Measurements from ENCODE around the gene PACS2. TPM values are rescaled to one million over a fixed set of nuclear protein-coding genes. Genes with fewer than 3 reads are reported as not detected.
"Not testable (repeated sequence)": the region's sequence is repeated elsewhere in the genome, so short reads cannot be mapped to it uniquely, and the experiment has no call there.

Gene PACS2
- total and polyA plus RNA-seq, 2 donors (not counting 3 experiments of a cell fraction or from before 2014, with no cell fraction given) = 52.7 to 86.3 TPM

DNA sequence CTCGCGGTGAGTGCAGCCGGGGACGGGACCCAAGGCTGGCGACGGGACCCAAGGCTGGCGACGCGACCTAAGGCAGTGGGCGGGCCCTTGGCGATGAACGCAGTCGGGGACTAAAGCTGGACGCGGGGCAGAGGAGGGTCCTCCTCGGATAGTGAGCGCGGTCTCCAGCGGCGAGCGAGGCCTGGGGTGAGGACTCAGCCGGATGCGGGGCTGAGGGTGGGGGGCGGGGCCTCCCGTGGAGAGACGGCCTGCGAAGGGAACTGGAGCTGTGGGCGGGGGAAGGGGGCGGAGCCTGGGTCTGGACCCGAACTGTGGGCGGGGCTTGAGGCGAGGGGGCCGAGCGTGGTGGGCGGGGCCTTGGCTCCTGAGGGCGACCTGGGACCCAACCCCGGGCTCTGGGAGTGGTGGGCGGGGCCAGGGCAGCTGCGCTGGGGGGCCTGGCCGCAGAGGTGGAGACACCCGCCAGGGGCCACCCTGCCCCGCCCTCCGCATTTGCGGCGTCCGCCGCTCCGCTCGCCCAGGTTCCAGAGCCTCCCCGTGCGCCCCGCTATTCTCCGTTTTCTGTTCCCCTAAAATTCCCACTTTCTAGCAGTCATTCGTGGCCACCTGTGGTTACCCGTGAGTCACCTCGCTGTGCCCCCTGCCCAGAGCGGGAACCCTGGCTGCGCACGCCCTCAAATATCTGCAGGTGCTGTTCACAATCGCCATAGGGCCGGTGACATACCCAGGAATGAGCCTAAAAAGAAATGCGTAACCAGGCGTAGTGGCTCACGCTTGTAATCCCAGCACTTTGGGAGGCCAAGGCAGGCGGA lies 13.2 kb upstream of the PACS2 start:
- dilution Hi-C loops (cut with MboI; ENCODE audit: extremely low pct_ligation_motif_present, low sequenced_read_pairs) (no loop called here), intact Hi-C loops (cut with micrococcal nuclease) (loop anchor here (1.0 to 10.0 kb wide), 7 partner anchors 12 to 324 kb away; partner anchors contain the start of genes AHNAK2, BTBD6, MTA1 and TEDC1)
- POLR2A ChIA-PET = interaction anchor here (0.9 to 1.2 kb wide), 2 partner anchors 13 to 132 kb away, joined by 3 read pairs; partner anchors contain the start of gene PACS2
- Histone ChIP-seq H3K36me3 (ENCODE audit: control insufficient read depth in 2 of 2, extremely low read depth in 1 of 2, insufficient read depth in 2 of 2, low read length in 2 of 2) (no peaks in the 10 kb centered on the region), H3K9me1 (replicated peaks; ENCODE audit: control insufficient read depth, extremely low read depth, insufficient read depth, low read length) (no peaks in the 10 kb centered on the region), H3K9ac (replicated peaks; ENCODE audit: extremely low read depth, insufficient read depth, low read length) (peak overlapping the region; percentile 90), H3K79me2 (ENCODE audit: control insufficient read depth, insufficient read depth, low read length) (peaks cover 23% of the 10 kb centered on the region), H3K9me3 (replicated peaks; ENCODE audit: control insufficient read depth, insufficient read depth, low read length) (no peaks in the 10 kb centered on the region), H3K27ac (ENCODE audit: insufficient read depth, low read depth, low read length) (peak overlapping the region; percentile 62), H3K27me3 (ENCODE audit: control insufficient read depth in 2 of 2, insufficient read depth in 2 of 2, low read length in 2 of 2) (no peaks in the 10 kb centered on the region), H3K4me3 (replicated peaks in 1 of 3; ENCODE audit: insufficient read depth in 1 of 3, low read depth in 1 of 3, low read length in 3 of 3) (peak overlapping the region; percentile 25 to 79 (median 54)), H3K4me1 (ENCODE audit: control insufficient read depth, extremely low read depth, insufficient read depth, low read length) (peaks cover 9% of the 10 kb centered on the region), H2AFZ (ENCODE audit: low read depth, low read length) (peak overlapping the region; percentile 77), H3K4me2 (ENCODE audit: insufficient read depth, low read length) (peak overlapping the region; percentile 51), H4K20me1 (replicated peaks; ENCODE audit: control insufficient read depth, extremely low read depth, insufficient read depth, low read length) (no peaks in the 10 kb centered on the region)
- CTCF ChIA-PET = interaction anchor here (0.7 to 3.8 kb wide), 10 partner anchors 9 to 211 kb away, joined by 3 to 22 read pairs (median 4); partner anchors contain the start of genes BTBD6 and PACS2
- FAIRE-seq (peak; percentile 97), DNase-seq (ENCODE audit: low read depth, low spot score) (peak; percentile 95)
- TF ChIP-seq JUN (IDR thresholded peaks at IDR 0.05; ENCODE audit: borderline replicate concordance, insufficient read depth, insufficient read length, low read depth) = no peak
- peak in 1 of 2 donors; percentile 1 for TF ChIP-seq CTCF (IDR thresholded peaks at IDR 0.05; ENCODE audit: extremely low read depth in 1 of 2, insufficient read depth in 1 of 2, low read depth in 1 of 2, low read length in 2 of 2)
- TF ChIP-seq GATA2 (IDR thresholded peaks at IDR 0.05; ENCODE audit: insufficient read depth, insufficient read length, low read depth, low read length) = no peak
- no peak for TF ChIP-seq FOS (IDR thresholded peaks at IDR 0.05; ENCODE audit: borderline replicate concordance, insufficient read depth, low read length)
- TF ChIP-seq POLR2A (IDR thresholded peaks at IDR 0.05; ENCODE audit: low read depth, low read length) = peak; percentile 39
- TF ChIP-seq EZH2 (IDR thresholded peaks at IDR 0.05; ENCODE audit: borderline replicate concordance, low read depth, low read length, severe bottlenecking) = no peak
- no peak for TF ChIP-seq MYC (IDR thresholded peaks at IDR 0.05; ENCODE audit: low read depth, low read length)
- no peak for TF ChIP-seq POLR2AphosphoS5 (IDR thresholded peaks at IDR 0.05; ENCODE audit: insufficient read depth, low read depth, low read length)
- TF ChIP-seq, protein P1, sequence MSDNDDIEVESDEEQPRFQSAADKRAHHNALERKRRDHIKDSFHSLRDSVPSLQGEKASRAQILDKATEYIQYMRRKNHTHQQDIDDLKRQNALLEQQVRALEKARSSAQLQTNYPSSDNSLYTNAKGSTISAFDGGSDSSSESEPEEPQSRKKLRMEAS (IDR thresholded peaks at IDR 0.05; ENCODE audit: insufficient read depth, insufficient read length) = no peak
- BruUV-seq (replicated peaks) = no TSS peak

DNA sequence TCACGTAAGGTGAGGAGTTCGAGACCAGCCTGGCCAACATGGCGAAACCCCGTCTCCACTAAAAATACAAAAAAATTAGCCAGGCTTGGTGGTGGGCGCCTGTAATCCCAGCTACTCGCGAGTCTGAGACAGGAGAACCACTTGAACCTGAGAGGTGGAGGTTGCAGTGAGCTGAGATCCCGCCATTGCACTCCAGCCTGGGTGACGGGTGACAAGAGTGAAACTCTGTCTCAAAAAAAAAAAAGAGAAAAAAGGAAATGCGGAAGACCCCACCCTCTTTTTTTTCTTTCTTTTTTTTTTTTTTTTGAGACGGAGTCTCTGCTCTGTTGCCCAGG lies 12.7 kb upstream of the PACS2 start:
- H3K9ac ChIP-seq (replicated peaks; ENCODE audit: extremely low read depth, insufficient read depth, low read length); H2AFZ ChIP-seq (ENCODE audit: low read depth, low read length); H3K9me3 ChIP-seq (replicated peaks; ENCODE audit: control insufficient read depth, insufficient read depth, low read length); H3K27ac ChIP-seq (ENCODE audit: insufficient read depth, low read depth, low read length); POLR2A ChIA-PET; FAIRE-seq; H3K36me3 ChIP-seq (ENCODE audit: control insufficient read depth in 2 of 2, extremely low read depth in 1 of 2, insufficient read depth in 2 of 2, low read length in 2 of 2); H3K27me3 ChIP-seq (ENCODE audit: control insufficient read depth in 2 of 2, insufficient read depth in 2 of 2, low read length in 2 of 2); BruUV-seq (replicated peaks); H3K9me1 ChIP-seq (replicated peaks; ENCODE audit: control insufficient read depth, extremely low read depth, insufficient read depth, low read length); H3K4me1 ChIP-seq (ENCODE audit: control insufficient read depth, extremely low read depth, insufficient read depth, low read length); H4K20me1 ChIP-seq (replicated peaks; ENCODE audit: control insufficient read depth, extremely low read depth, insufficient read depth, low read length); dilution Hi-C loops (cut with MboI; ENCODE audit: extremely low pct_ligation_motif_present, low sequenced_read_pairs); DNase-seq (ENCODE audit: low read depth, low spot score): not testable (repeated sequence)
- CTCF ChIA-PET = interaction anchor here (0.8 to 3.8 kb wide), 3 partner anchors 43 to 212 kb away, joined by 3 to 22 read pairs (median 5); no protein-coding TSS in a partner anchor
- H3K4me3 ChIP-seq (replicated peaks in 1 of 3; ENCODE audit: insufficient read depth in 1 of 3, low read depth in 1 of 3, low read length in 3 of 3) = peak overlapping the region in 1 of 3 experiments; percentile 79
- H3K79me2 ChIP-seq (ENCODE audit: control insufficient read depth, insufficient read depth, low read length) = peaks cover 21% of the 10 kb centered on the region
- H3K4me2 ChIP-seq (ENCODE audit: insufficient read depth, low read length) = peak overlapping the region; percentile 51
- intact Hi-C loops (cut with micrococcal nuclease) = loop anchor here (1.0 to 10.0 kb wide), 7 partner anchors 11 to 325 kb away; partner anchors contain the start of genes AHNAK2, BTBD6, MTA1 and TEDC1
